HepG2 (cell line): ENCODE results near the gene SAYSD1. TPM values are rescaled to one million over a fixed set of nuclear protein-coding genes. Genes with fewer than 3 reads are reported as not detected.

Experiments used
- ARID5B ChIP-seq: IDR thresholded peaks from 2 replicates; pipeline ENCODE4 v1.4.0; 2020; ENCODE audit warnings: mild to moderate bottlenecking, missing genetic modification reagents
- DBP ChIP-seq: sonication (generic); formaldehyde crosslinking; IDR thresholded peaks from 2 replicates; pipeline ENCODE4 v1.4.0; 2020; ENCODE audit warnings: missing genetic modification reagents; ENCODE audit errors: not compliant biosample characterization
- ETS1 ChIP-seq: sonication (generic); formaldehyde crosslinking; IDR thresholded peaks from 2 replicates; pipeline ENCODE4 v1.4.0; 2020; ENCODE audit warnings: missing genetic modification reagents
- FOXP4 ChIP-seq: sonication (generic); formaldehyde crosslinking; IDR thresholded peaks from 2 replicates; pipeline ENCODE4 v1.4.0; 2020; ENCODE audit warnings: missing genetic modification reagents
- HOXA9 ChIP-seq: sonication (generic); formaldehyde crosslinking; IDR thresholded peaks from 2 replicates; pipeline ENCODE4 v1.8.1; 2022; ENCODE audit warnings: missing genetic modification reagents, mild to moderate bottlenecking, moderate library complexity, borderline replicate concordance
- IKZF5 ChIP-seq: IDR thresholded peaks from 2 replicates; pipeline ENCODE4 v1.6.1; 2018; ENCODE audit warnings: missing genetic modification reagents, mild to moderate bottlenecking, missing compliant biosample characterization
- KAT7 ChIP-seq: IDR thresholded peaks from 2 replicates; pipeline ENCODE4 v1.6.1; 2018; ENCODE audit warnings: borderline replicate concordance, missing compliant biosample characterization
- PATZ1 ChIP-seq: sonication (generic); formaldehyde crosslinking; IDR thresholded peaks from 2 replicates; pipeline ENCODE4 v1.4.0; 2020; ENCODE audit warnings: missing genetic modification reagents
- ZFAT ChIP-seq: sonication (generic); formaldehyde crosslinking; conservative IDR thresholded peaks from 2 replicates; pipeline ENCODE4 v1.8.1; 2023; ENCODE audit warnings: missing genetic modification reagents, inconsistent platforms
- ZNF17 ChIP-seq: sonication (generic); formaldehyde crosslinking; IDR thresholded peaks from 2 replicates; pipeline ENCODE4 v1.5.0; 2020; ENCODE audit warnings: mild to moderate bottlenecking, missing genetic modification reagents
- ZNF234 ChIP-seq: sonication (generic); formaldehyde crosslinking; conservative IDR thresholded peaks from 2 replicates; pipeline ENCODE4 v1.5.1; 2020; ENCODE audit warnings: mild to moderate bottlenecking, missing genetic modification reagents
- ZNF414 ChIP-seq: sonication (generic); formaldehyde crosslinking; IDR thresholded peaks from 2 replicates; pipeline ENCODE4 v1.5.0; 2020; ENCODE audit warnings: missing genetic modification reagents
- ZNF576 ChIP-seq: sonication (generic); formaldehyde crosslinking; IDR thresholded peaks from 2 replicates; pipeline ENCODE4 v1.4.0; 2020; ENCODE audit warnings: mild to moderate bottlenecking, missing genetic modification reagents
- ZNF598 ChIP-seq: sonication (generic); formaldehyde crosslinking; IDR thresholded peaks from 2 replicates; pipeline ENCODE4 v1.5.1; 2020; ENCODE audit warnings: mild to moderate bottlenecking, missing genetic modification reagents, borderline replicate concordance
- polyA plus RNA-seq, 8 experiments: library from polyadenylated mRNA; depleted of rRNA in 3 of 8; stranded (reverse) in 7 of 8; unstranded in 1 of 8; fragments of >200 nt; fragmentation: Illumina TruSeq in 4 of 8; extraction: Trizol in 4 of 8; gene quantifications; 2 replicates each; pipeline versions ENCODE4 v1.2.1 to v1.2.3, GENCODE V29; 2011 to 2016; ENCODE audit warnings: low read depth in 4 of 8, missing spikeins in 1 of 8, mixed read lengths in 1 of 8; ENCODE audit not compliant: insufficient read depth in 1 of 8
- total RNA-seq, 5 experiments: library from RNA; depleted of rRNA; stranded (reverse); fragments of >200 nt; fragmentation: Illumina TruSeq; extraction: Trizol; gene quantifications; 2 replicates each; pipeline ENCODE4 v1.2.3, GENCODE V29; 2016; ENCODE audit warnings: low read depth in 1 of 5

The SAYSD1 gene
- total and polyA plus RNA-seq, 2 of the 13 experiments (the other 11 are each of a cell fraction or from before 2014, with no cell fraction given), result 10.1 to 16.0 TPM

- TF ChIP-seq KAT7 (CRISPR knock-in tag) (peak; percentile 57; the same call in 1 of the 2 replicates), ZFAT (CRISPR knock-in tag) (peak; percentile 22; the same call in 1 of the 2 replicates), ETS1 (peak; percentile 97), ZNF598 (peak; percentile 98), ARID5B (CRISPR knock-in tag) (peak; percentile 34), IKZF5 (CRISPR knock-in tag) (peak; percentile 87), ZNF17 (CRISPR knock-in tag) (peak; percentile 94; the same call in 1 of the 2 replicates), ZNF576 (CRISPR knock-in tag) (no peak), ZNF414 (CRISPR knock-in tag) (peak; percentile 40; the same call in 1 of the 2 replicates), ZNF234 (CRISPR knock-in tag) (peak; percentile 90; the same call in 1 of the 2 replicates), FOXP4 (CRISPR knock-in tag) (peak; percentile 48; the same call in 1 of the 2 replicates), PATZ1 (CRISPR knock-in tag) (peak; percentile 89), HOXA9 (CRISPR knock-in tag) (peak; percentile 94), DBP (peak; percentile 96)
These were observed at the start of gene SAYSD1 (continued) for GRCh38 chr6:39114704-39115599.
